GM12878 (cell line): Measurements from ENCODE around the gene TRHDE.

Experiments used
- CEBPB ChIP-seq, 2 experiments: fragments of 150-350 bp in 1 of 2; IDR thresholded peaks; 2 replicates each; pipeline ENCODE4 v1.6.1; 2012 to 2014; ENCODE audit warnings: low read depth in 2 of 2, low read length in 2 of 2, borderline replicate concordance in 1 of 2, inconsistent platforms in 1 of 2
- FOXM1 ChIP-seq: IDR thresholded peaks from 2 replicates; pipeline ENCODE4 v1.6.1; 2012; ENCODE audit warnings: low read depth, mild to moderate bottlenecking, inconsistent platforms, low read length, moderate library complexity
- POLR2A ChIP-seq: IDR thresholded peaks from 2 replicates; pipeline ENCODE4 v1.6.1; 2011; ENCODE audit warnings: low read depth, mild to moderate bottlenecking, low read length
- TF ChIP-seq, protein P1 (sequence below): IDR thresholded peaks from 2 replicates; pipeline ENCODE4 v1.6.1; 2011; ENCODE audit warnings: borderline replicate concordance, low read depth, mild to moderate bottlenecking, moderate library complexity, mixed read lengths, low read length; ENCODE audit not compliant: insufficient read depth; ENCODE audit errors: extremely low read length

DNA sequence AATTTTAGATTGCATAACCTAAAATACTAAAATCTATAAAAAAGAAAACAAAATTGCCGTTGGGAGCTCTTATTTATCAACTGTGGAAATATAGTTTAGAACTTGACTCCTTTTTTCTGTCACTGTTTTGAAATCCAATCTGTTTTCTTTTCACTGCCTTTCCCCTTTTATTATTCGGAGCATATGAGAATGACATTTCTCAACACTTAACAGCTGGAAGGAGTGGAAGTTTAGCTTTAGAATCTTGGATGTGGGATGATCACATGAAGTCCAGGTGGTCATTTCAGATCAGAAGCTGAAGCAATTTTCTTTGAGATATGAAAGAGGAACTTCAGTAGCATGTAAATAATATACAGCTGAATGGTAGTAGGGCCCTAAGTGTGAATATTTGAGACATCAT lies 16.7 kb downstream of the TRHDE start:
- TF ChIP-seq CEBPB (IDR thresholded peaks at IDR 0.05; ENCODE audit: borderline replicate concordance in 1 of 2, low read depth in 2 of 2, low read length in 2 of 2) (no peak), FOXM1 (no peak), POLR2A (no peak)
- TF ChIP-seq, protein P1, sequence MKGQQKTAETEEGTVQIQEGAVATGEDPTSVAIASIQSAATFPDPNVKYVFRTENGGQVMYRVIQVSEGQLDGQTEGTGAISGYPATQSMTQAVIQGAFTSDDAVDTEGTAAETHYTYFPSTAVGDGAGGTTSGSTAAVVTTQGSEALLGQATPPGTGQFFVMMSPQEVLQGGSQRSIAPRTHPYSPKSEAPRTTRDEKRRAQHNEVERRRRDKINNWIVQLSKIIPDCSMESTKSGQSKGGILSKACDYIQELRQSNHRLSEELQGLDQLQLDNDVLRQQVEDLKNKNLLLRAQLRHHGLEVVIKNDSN, result no peak
